IPS-NIHi7 (cell line): ENCODE measurements around the gene PRDX4.
"Not testable (repeated sequence)": the region's sequence is repeated elsewhere in the genome, so short reads cannot be mapped to it uniquely, and the experiment has no call there.

Source experiments
- DNase-seq: peaks from one replicate; pipeline ENCODE4 v3.0.0; 2012; ENCODE audit warnings: mixed read lengths; ENCODE audit errors: extremely low spot score

Gene PRDX4

DNA sequence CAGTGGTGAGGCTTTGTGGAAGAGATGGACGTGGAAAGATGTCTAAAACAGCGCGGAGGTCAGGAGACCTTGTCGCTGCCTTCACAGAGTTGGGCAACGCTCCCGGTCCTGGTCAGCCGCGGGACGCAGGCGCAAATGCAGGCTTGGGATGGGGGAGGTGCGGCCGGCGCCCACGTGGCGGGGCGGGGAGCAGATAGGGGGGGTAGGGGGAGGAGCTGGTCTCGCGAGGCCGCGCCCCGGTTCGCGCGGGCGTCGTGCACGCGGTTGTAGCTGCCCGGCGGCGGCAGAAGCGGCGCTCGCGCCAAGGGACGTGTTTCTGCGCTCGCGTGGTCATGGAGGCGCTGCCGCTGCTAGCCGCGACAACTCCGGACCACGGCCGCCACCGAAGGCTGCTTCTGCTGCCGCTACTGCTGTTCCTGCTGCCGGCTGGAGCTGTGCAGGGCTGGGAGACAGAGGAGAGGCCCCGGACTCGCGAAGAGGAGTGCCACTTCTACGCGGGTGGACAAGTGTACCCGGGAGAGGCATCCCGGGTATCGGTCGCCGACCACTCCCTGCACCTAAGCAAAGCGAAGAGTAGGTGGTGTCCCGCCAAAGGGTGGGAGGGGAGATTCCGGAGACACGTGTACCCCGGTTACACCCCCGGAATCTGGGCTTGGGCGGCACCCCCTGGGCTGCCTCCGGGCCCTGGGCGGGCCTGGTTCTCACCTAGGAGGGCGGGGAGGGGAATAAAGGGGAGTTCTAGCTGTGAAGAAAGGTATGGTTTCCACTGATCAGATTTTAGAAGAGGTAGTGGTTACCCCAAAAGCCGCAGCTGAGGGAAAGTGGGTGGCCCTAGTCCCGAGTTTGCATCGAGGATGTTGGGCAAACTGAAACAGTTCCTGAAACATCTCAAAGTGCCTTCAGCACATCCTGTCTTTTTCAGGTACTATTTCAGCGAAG is at the start of gene PRDX4:
Gene PRDX4 (plus strand): TSS at position 255 of the 939 bp plus-strand sequence. CDS start 78 bp downstream, at position 333.
- DNase-seq, result peak; percentile 93

DNA sequence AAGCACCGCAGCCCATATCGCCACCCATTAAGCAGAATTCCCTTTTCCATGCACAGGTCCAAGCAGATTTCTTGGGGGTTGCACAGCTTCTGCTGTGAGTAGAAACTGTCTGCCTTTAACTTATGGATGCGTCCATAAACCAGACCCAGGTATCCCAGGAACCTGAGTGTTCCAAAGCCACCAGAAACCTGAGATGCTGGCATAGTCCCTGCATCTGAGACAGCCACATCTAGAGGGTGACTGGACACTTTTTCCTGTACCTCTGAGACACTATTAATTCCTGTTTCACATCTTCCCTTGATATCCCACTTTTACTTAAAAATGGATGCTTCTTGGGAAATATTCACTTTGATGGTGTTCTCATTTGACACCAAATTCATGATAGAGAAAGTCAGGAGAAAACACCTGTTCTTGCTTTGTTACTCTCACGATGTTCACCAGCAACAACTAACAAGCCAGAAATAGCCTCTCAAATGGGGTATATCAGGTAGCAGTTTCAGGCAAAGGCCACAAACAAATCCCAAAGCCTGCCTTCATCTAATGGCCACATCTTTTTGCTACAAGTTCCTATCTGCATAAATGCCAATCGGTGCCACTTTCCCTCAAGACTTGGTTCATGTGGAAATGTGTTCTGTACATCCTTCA is 45.5 kb upstream of the PRDX4 start:
- no peak for DNase-seq

GRCh38 chrX:23623797-23624196 is 43.5 kb upstream of the PRDX4 start:
- no peak for DNase-seq

- peak; percentile 48 for DNase-seq
Measured at GRCh38 chrX:23626651-23627050, 40.6 kb upstream of the PRDX4 start.

GRCh38 chrX:23628131-23628530 is 39.2 kb upstream of the PRDX4 start:
- DNase-seq, result no peak

DNA sequence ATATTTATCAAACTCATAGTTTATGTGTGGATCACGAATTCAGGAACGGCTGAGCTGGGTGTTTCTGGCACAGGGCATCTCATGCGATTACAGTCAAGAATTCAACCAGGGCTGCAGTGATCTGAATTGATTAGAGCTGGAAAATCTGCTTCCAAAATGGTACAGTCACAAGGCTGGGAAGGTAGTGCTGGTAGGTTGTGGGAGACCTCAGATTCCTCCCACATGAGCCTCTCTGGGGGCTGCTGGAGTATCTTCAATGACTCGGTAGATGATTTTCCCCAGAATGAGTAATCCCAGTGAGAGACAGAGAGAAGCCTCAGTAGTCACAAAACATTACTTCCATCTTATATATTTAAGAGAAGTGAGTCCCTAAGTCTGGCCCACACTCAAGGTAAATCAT is 36.2 kb upstream of the PRDX4 start:
- no peak for DNase-seq

DNA sequence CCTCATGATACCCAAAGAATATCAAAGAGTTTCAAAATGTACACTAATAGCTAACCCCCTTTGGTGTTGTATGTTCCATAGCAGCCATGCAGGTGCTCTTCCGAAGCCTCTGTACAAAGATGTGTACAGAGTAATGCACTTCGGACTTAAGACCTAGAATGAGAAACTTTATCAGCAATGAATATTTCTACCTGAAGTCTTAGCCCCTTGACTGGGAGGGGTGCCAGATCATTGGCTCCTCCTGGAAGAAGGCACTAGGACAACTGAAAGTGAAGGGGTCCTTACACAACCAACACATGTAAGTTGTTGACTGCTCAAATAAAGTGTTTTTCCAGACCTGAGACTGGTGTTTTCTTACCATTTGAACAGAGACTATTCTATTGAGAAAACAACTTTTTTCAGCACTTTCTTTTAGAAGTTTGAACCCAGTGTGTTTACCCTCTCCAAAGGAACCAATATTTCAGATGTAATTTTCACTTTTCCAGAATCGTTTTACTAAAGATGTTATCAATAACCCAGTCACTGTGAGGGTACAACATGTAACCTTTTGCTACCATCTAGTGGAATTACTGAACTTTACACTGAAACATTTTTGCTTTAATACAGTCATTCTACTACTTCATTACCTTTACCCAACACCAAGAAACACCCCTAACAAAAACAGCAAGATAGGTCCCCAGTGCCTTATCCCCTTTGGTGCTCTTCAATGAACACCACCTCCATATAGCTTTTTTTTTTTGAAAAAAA is 33.3 kb upstream of the PRDX4 start:
- no peak for DNase-seq

GRCh38 chrX:23637187-23637586 is 30.1 kb upstream of the PRDX4 start:
- no peak for DNase-seq

- no peak for DNase-seq
Measured at GRCh38 chrX:23643020-23643419, 24.3 kb upstream of the PRDX4 start.

DNA sequence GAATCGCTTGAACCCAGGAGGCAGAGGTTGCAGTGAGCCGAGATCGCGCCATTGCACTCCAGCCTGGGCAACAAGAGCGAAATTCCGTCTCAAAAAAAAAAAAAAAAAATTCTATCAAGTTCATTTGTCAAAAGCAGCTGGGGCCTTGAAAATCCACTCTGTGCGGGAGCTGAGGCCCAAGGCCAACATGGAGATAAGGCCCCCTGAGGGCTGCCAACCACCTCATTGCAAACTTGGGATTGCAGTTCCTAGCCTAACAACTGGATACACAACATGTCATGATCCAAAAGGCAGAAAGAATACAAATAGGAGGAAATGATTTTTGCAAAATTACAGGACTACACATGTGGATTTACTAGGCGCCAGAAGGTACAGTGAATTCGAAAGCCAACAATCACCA is 22.5 kb upstream of the PRDX4 start:
- no peak for DNase-seq

DNA sequence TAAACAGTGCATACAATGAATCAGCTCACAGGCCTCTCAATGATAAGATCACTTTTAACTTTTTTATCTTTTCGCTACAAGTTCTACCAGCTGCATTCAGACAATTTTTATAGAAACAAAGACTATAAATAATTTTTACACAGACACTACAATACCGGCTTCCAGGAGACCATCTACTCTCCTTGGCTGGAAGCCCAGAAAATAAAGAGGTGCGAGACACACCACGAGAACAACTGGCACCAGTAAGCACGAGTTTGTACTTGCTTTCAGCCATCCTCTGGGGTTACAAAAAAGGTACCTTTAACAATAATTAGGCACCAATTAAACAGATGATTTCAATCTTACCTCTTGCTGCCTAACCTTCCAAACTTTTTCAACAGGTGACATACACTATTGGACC is 11.2 kb upstream of the PRDX4 start:
- no peak for DNase-seq

GRCh38 chrX:23656684-23657083 is 10.6 kb upstream of the PRDX4 start:
- no peak for DNase-seq

DNA sequence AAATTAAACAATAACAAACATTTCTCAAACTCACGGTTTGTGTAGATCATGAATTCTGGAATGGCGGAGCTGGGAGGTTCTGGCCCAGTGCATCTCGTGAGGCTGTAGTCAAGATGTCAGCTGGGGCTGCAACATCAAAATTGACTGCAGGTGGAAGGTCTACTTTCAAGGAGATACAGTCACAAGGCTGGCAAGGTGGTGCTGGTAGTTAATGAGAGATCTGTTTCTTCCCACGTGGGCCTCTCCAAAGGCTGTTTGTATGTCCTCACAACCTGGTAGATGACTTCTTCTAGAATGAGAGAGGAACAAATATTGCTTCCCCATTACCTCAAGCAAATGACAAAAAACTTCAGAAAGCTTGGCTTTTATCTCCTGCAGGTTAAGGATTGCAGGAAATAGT is 8.0 kb upstream of the PRDX4 start:
- DNase-seq, result no peak

DNA sequence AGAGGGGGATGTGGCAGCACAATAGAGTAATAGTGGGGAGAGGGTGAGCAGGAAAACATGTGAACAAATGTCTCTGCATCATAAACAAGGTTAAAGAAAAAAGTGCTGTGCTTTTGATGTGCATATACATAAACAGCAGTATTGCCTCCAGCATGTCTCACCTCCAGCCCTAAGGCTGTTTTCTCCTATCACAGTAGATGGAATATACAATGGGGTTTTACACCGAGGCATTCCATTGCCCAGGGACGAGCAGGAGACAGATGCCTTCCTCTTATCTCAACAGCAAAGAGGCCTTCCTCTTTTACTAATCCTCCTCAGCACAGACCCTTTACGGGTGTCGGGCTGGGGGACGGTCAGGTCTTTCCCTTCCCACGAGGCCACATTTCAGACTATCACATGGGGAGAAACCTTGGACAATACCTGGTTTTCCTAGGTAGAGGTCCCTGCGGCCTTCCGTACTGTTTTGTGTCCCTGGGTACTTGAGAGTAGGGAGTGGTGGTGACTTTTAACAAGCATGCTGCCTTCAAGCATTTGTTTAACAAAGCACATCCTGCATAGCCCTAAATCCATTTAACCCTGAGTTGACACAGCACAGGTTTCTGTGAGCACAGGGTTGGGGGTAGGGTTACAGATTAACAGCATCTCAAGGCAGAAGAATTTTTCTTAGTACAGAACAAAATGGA is 7.1 kb upstream of the PRDX4 start:
- DNase-seq, result not testable (repeated sequence)

DNA sequence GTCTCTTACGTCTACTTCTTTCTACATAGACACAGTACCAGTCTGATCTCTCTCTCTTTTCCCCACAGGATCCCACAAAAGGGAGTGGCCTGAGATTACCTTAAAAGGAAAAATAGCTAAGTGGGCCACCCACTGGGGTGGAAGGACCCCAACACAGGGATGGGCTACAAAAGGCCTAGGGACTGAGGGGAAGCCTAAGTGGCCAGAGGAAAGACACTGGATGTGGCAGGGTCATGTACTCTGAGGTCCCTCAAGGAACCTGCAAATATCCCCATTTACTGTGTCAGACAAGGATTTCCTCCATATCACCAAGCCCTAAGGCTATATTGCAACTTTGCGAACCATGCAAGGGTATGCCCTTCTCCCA is 6.5 kb upstream of the PRDX4 start:
- no peak for DNase-seq

- no peak for DNase-seq
Measured at GRCh38 chrX:23661671-23662070, 5.6 kb upstream of the PRDX4 start.

DNA sequence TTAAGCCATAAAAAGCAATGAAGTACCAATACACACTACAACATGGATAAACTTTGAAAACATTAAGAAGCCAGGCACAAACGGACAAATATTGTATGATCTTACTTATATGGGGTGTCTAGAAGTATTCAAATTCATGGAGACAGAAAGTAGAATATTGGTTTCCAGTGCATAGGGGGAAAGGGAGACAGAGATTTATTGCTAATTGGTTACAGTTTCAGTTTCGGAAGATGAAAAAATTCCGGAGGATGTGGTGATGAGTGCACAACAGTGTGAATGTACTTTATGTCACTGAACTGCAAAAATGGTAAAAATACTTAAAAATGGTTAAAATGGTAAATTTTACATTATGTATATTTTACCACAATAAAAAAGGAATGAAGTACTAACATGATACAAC is 5.1 kb upstream of the PRDX4 start:
- DNase-seq, result no peak

GRCh38 chrX:23662853-23663252 is 4.4 kb upstream of the PRDX4 start:
- no peak for DNase-seq

GRCh38 chrX:23664496-23664895 is 2.8 kb upstream of the PRDX4 start:
- DNase-seq, result no peak

DNA sequence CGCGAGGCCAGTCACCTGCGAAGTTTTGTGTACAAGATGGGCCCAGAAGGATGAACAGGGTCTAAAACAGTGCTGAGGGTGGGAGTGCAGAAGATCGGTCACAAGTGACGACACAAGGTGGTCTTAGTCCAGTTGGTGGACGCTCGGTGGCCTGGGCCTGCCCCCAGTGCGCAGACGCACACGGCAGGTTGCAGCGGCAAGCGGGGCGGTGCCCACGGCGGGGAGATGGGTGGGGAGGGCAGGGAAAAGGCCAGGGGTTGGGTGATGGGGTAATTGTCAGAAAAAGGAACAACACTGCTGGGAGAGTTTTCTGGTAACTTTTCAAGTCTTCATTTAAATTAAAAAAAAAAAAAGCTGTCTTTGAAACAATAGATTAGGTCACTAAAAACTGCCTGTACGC is 1.0 kb upstream of the PRDX4 start:
- no peak for DNase-seq

GRCh38 chrX:23668335-23668734 is 1.0 kb downstream of the PRDX4 start:
- no peak for DNase-seq

DNA sequence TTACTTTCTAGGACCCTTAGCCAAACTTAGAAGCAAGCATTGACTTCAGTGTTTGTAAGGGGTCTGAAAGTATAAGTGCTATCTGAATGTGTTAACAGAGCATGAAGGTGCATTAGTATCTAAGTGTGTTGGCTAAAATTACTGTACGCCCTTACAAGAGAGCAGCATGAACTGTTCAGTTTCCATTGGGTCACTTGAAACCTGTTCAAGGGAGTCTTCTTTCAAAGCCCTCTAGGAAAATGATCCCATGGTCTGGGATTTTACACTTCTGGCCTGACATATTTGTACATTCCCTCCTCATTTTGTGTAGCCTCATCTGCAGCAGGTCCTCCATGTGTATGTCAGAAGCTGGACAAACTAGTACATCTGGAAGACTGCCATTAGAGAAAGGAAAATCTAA is 3.2 kb downstream of the PRDX4 start:
- no peak for DNase-seq
